Fibroblast of lung (primary cell): ENCODE results near the gene XPNPEP1. TPM values are rescaled to one million over a fixed set of nuclear protein-coding genes. Genes with fewer than 3 reads are reported as not detected.

ENCODE experiments used
- DNase-seq, 2 donors: peaks; one replicate each; pipeline versions ENCODE4 v3.0.0 to v3.0.0-alpha.2; 2010; ENCODE audit warnings: low read depth in 2 of 2
- H2AFZ ChIP-seq: 2 replicates; pipeline ENCODE4 v1.5.1; 2012; ENCODE audit warnings: low read length, control low read depth, inconsistent platforms
- H3K27ac ChIP-seq: 2 replicates; pipeline ENCODE4 v1.5.1; 2011; ENCODE audit warnings: low read length, control low read depth; ENCODE audit not compliant: insufficient read depth
- H3K27me3 ChIP-seq: 2 replicates; pipeline ENCODE4 v1.5.1; 2011; ENCODE audit warnings: mild to moderate bottlenecking, low read length; ENCODE audit not compliant: control insufficient read depth, insufficient read depth
- H3K36me3 ChIP-seq: 2 replicates; pipeline ENCODE4 v1.5.1; 2011; ENCODE audit warnings: low read length; ENCODE audit not compliant: control insufficient read depth, insufficient read depth
- H3K4me1 ChIP-seq: 2 replicates; pipeline ENCODE4 v1.5.1; 2011; ENCODE audit warnings: low read length; ENCODE audit not compliant: control insufficient read depth, insufficient read depth; ENCODE audit errors: extremely low read depth
- H3K4me2 ChIP-seq: 2 replicates; pipeline ENCODE4 v1.5.1; 2011; ENCODE audit warnings: low read length, control low read depth; ENCODE audit not compliant: insufficient read depth; ENCODE audit errors: extremely low read depth
- H3K4me3 ChIP-seq, 4 experiments: fragments of 200-600 bp in 1 of 4; sonication (generic) in 1 of 4; replicated peaks in 1 of 4; 2 replicates each; pipeline ENCODE4 v1.5.1; 2011 to 2016; ENCODE audit warnings: low read length in 4 of 4, low read depth in 3 of 4, mild to moderate bottlenecking in 3 of 4, control low read depth in 2 of 4, inconsistent platforms in 1 of 4, mixed read lengths in 1 of 4; ENCODE audit not compliant: insufficient read depth in 1 of 4; ENCODE audit errors: control extremely low read depth in 1 of 4
- H3K79me2 ChIP-seq: 2 replicates; pipeline ENCODE4 v1.5.1; 2012; ENCODE audit warnings: mild to moderate bottlenecking, low read length, inconsistent platforms; ENCODE audit not compliant: control insufficient read depth, insufficient read depth
- H3K9ac ChIP-seq: 2 replicates; pipeline ENCODE4 v1.5.1; 2011; ENCODE audit warnings: mild to moderate bottlenecking, low read length, control low read depth; ENCODE audit not compliant: insufficient read depth
- H3K9me3 ChIP-seq: 2 replicates; pipeline ENCODE4 v1.5.1; 2012; ENCODE audit warnings: low read depth, low read length; ENCODE audit not compliant: control insufficient read depth, insufficient read depth
- H4K20me1 ChIP-seq: 2 replicates; pipeline ENCODE4 v1.5.1; 2011; ENCODE audit warnings: low read length; ENCODE audit not compliant: control insufficient read depth, insufficient read depth; ENCODE audit errors: extremely low read depth
- EZH2 ChIP-seq: IDR thresholded peaks from 2 replicates; pipeline ENCODE4 v1.5.1; 2012; ENCODE audit warnings: low read length, control low read depth, mild to moderate bottlenecking; ENCODE audit errors: missing control alignments
- polyA plus RNA-seq, 2 donors: library from polyadenylated mRNA; depleted of rRNA in 1 of 2; stranded (reverse) in 1 of 2; unstranded in 1 of 2; fragments of >200 nt; gene quantifications; 2 replicates each; pipeline ENCODE4 v1.2.1, GENCODE V29; 2011 to 2012; ENCODE audit warnings: missing spikeins in 1 of 2
- total RNA-seq: library from RNA; depleted of rRNA; stranded (reverse); fragments of >200 nt; gene quantifications from 2 replicates; pipeline ENCODE4 v1.2.1, GENCODE V29; 2014
- TF ChIP-seq, protein P1 (sequence below), 2 donors: IDR thresholded peaks in 1 of 2; conservative IDR thresholded peaks in 1 of 2; 1 replicate in 1 of 2; 2 replicates in 1 of 2; pipeline ENCODE4 v1.5.1; 2011 to 2012; ENCODE audit warnings: low read length in 2 of 2, control low read depth in 1 of 2, inconsistent platforms in 1 of 2, low read depth in 1 of 2, mild to moderate bottlenecking in 1 of 2

The XPNPEP1 gene
- total and polyA plus RNA-seq, 2 donors (not counting 1 experiment from before 2014, with no cell fraction given) = 86.5 to 119 TPM

- H2AFZ ChIP-seq = no peak overlapping the region
- H3K4me2 ChIP-seq = no peak overlapping the region
- peaks cover 18% of the 10 kb centered on the region for H3K79me2 ChIP-seq
- H3K4me1 ChIP-seq = peaks cover 7% of the 10 kb centered on the region
- peak in 1 of 2 donors; percentile 36 for DNase-seq
- H3K4me3 ChIP-seq = no peak overlapping the region
- no peaks in the 10 kb centered on the region for H4K20me1 ChIP-seq
- H3K36me3 ChIP-seq = peaks cover 3% of the 10 kb centered on the region
- TF ChIP-seq, protein P1, sequence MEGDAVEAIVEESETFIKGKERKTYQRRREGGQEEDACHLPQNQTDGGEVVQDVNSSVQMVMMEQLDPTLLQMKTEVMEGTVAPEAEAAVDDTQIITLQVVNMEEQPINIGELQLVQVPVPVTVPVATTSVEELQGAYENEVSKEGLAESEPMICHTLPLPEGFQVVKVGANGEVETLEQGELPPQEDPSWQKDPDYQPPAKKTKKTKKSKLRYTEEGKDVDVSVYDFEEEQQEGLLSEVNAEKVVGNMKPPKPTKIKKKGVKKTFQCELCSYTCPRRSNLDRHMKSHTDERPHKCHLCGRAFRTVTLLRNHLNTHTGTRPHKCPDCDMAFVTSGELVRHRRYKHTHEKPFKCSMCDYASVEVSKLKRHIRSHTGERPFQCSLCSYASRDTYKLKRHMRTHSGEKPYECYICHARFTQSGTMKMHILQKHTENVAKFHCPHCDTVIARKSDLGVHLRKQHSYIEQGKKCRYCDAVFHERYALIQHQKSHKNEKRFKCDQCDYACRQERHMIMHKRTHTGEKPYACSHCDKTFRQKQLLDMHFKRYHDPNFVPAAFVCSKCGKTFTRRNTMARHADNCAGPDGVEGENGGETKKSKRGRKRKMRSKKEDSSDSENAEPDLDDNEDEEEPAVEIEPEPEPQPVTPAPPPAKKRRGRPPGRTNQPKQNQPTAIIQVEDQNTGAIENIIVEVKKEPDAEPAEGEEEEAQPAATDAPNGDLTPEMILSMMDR (conservative IDR thresholded peaks at IDR 0.05 in 1 of 2, IDR thresholded peaks at IDR 0.05 in 1 of 2; ENCODE audit: low read depth in 1 of 2, low read length in 2 of 2) = no peak
- TF ChIP-seq EZH2 = no peak
- H3K9me3 ChIP-seq = no peaks in the 10 kb centered on the region
- H3K9ac ChIP-seq = no peak overlapping the region
- H3K27ac ChIP-seq = no peak overlapping the region
- no peaks in the 10 kb centered on the region for H3K27me3 ChIP-seq
These were observed 7.7 kb downstream of the XPNPEP1 start for GRCh38 chr10:109915566-109915965.

DNA sequence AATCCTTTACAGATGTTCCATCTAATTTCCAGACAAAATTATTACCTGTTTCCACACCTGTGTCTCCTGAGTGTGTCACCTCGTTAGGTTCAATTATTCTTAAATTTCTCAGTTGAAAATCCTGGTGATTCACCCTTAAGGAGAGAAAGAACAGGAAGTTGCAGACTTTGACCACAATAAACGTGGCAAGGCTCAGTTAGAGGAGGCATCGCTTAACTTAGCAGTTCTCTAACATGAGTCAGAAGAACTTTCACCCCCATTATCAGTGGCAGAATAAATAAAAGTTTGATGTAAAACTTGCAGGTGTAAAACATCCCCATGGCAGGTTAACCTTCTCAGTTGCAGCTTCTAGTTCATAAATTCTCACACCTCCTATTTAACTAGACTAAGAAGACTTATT lies 8.3 kb downstream of the XPNPEP1 start:
- no peak for TF ChIP-seq EZH2
- TF ChIP-seq, protein P1 (conservative IDR thresholded peaks at IDR 0.05 in 1 of 2, IDR thresholded peaks at IDR 0.05 in 1 of 2; ENCODE audit: low read depth in 1 of 2, low read length in 2 of 2) = no peak
- H3K27me3 ChIP-seq = no peaks in the 10 kb centered on the region
- peak overlapping the region; percentile 10 for H3K27ac ChIP-seq
- DNase-seq = peak; percentile 88 to 97
- no peaks in the 10 kb centered on the region for H4K20me1 ChIP-seq
- H2AFZ ChIP-seq = no peak overlapping the region
- peaks cover 7% of the 10 kb centered on the region for H3K4me1 ChIP-seq
- no peak overlapping the region for H3K4me3 ChIP-seq
- H3K79me2 ChIP-seq = peaks cover 18% of the 10 kb centered on the region
- H3K9ac ChIP-seq = no peak overlapping the region
- H3K9me3 ChIP-seq = no peaks in the 10 kb centered on the region
- H3K4me2 ChIP-seq = no peak overlapping the region
- peaks cover 3% of the 10 kb centered on the region for H3K36me3 ChIP-seq

DNA sequence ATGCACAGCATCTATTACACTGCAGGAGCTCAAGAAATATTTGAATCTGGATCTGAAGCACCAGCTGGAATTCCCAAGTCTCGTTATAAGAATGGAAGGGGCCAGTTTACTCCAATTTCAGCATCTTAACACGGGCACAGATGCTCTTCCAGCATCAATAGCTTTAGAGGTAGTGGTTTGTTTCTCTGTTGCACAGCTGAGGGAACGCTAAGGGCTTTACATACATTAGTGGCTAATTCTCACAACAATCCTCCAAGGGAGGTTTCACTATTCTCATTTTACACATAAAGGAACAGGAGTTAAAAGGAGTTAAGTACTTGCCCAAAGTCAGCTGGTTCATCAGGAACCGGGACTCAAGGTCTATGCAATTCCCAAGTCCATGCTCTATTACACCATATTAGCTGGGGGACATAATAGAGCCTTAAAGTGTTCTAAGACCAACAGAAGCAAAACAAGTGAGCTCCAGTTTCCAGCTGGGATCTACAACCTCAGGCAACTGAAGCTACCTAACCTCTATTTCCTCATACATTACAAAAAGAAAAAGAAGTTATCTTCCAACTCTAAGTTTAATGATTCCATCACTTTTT lies 9.9 kb downstream of the XPNPEP1 start:
- Histone ChIP-seq H3K4me3 (no peak overlapping the region), H3K9me3 (no peaks in the 10 kb centered on the region), H3K9ac (no peak overlapping the region), H3K4me2 (no peak overlapping the region), H4K20me1 (no peaks in the 10 kb centered on the region), H3K27ac (no peak overlapping the region), H3K27me3 (no peaks in the 10 kb centered on the region), H2AFZ (no peak overlapping the region), H3K4me1 (peaks cover 7% of the 10 kb centered on the region), H3K36me3 (peaks cover 3% of the 10 kb centered on the region), H3K79me2 (peaks cover 18% of the 10 kb centered on the region)
- TF ChIP-seq, protein P1 (conservative IDR thresholded peaks at IDR 0.05 in 1 of 2, IDR thresholded peaks at IDR 0.05 in 1 of 2; ENCODE audit: low read depth in 1 of 2, low read length in 2 of 2) = no peak
- no peak for TF ChIP-seq EZH2
- DNase-seq = no peak
